NCI-H187 treated with DMSO at 0.1 percent for 48 hours (cell line): ENCODE measurements around the gene STMND1.

Experiments
- DNase-seq: peaks from one replicate; lab custom pipeline; 2025; lab: John Stamatoyannopoulos, UW

STMND1 gene

DNA sequence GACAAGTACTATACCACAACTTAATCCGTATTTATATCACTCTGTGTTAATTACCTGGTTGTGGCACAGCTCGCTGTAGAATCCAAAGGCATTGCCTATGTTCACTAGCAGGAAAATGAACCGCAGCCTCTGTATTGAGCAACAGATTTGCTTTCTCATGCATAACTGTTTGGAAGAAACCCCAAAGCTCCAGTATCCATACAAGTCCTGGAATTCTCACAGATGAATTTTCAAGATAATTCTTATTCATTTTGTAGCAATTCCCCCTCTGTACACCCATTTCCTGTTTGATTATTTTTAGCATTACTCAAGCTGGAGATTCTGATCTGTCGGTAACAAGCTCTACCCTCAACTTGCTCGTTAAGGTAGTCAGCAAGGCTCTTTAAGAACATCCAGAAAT, 63.5 kb downstream of the STMND1 start:
- DNase-seq = no peak

DNA sequence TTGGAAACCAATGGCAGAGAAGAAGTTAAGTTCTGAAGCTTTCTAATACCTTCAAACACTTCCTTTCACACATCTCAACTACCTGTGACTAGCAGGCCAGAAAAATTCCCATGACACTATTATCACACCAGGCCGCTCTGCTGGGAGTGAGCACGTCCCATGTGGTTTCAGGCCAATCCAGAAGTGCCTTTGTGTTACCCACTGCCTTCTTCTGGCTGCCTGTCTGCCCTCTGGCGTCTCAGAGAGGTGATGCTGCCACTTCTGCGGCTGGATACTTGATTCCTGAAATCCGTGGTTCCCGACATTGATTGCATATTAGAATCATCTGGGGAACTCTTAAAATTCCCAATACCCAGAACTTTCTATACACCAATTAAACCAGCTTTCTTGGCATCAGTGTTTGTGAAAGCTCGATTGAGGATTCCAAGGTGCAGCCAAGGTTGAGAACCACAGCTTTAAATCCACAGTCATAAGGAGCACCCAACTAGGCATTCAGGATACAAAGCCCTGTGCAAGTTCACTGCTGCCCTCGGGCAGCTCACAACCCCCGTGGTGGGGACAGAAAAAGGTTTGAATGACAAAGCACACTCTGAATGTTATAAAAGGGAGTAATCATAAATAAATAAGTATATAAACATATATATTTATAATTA, 65.6 kb downstream of the STMND1 start:
- no peak for DNase-seq

DNA sequence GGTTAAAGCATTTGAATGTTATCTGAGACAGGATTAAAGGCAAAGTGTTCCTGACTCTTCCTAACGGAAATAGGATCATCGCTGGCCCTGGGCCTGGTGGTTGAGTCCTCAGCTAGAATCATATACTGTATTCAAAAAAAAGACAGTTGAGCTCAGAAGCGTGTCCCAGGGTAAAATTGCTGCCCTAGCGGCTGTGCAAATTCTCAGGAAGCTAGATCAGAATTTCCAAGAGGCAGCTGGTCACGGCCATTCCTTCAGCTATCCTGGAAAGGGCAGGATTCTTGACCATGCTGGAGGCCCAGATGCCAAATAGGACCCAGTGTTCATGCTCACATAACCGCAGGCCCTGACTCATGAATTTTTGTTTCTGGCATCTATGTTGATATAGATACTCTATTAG, 67.4 kb downstream of the STMND1 start:
- DNase-seq = no peak

DNA sequence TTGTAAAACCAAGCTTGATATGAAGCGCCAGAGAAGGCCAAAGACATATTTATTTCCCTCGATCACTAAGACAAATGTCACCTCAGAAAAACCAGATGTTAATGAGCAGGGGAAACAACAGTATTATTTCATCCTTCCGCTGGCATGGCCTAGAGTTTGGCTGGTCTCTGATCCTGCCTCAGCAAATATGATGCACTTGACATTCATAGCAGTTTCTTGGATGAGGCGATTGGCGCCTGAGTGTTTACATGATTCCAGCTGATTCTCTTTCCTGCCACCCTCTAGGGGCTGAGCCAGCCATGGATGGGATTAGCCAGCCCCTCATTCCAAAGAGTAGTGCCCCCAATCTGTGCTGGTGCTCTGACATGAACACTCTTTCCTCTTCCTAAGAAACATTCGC, 67.9 kb downstream of the STMND1 start:
- no peak for DNase-seq

DNA sequence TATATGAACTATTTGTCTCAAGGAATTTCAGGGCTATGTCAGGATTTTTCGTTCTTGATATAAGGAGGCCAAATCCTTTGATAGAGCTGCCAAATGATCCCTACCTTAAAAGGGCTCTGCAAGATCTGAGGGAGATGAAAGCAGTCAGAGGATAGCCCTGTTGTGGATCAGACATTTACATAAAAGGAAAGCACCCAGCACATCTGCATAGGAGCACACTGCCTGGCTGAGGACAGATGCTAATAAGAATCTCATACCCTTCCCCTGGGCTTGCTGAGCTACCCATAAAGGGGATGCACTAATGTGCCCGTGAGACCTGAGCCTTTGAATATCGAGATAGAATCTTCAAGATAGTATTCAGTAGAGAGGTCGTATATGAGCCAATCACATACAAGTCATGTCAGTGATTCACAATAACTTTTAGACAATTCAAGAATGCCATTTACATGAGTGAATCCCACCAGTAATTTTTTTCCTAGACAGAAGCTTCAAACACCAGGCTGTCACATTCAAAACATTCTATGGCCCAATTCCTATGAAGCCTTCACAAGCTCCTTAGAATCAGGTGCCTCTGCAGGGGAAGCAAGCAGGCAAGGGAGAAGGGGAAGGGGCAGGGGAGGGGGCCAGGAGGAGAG, 71.1 kb downstream of the STMND1 start:
- no peak for DNase-seq

DNA sequence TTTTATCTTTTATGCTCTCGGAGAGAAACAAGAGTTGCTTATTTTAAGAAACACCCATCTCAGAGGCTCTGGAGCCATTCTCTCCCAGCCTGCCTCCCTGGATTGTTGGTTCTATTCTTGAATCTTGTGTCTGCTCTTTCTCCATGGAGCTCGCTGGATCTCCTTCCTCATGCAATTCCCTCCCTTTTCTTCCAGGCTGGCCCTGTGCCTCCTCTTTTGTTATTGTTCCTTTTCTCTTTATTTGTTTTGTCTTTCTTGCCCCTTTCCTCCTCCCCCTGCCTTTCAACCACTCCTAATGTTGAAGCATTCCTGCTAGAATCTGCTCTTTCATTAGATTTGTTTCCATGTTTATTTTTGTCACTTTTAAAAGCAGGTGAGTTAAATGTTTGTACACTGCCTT, 76.5 kb downstream of the STMND1 start:
- DNase-seq = no peak

DNA sequence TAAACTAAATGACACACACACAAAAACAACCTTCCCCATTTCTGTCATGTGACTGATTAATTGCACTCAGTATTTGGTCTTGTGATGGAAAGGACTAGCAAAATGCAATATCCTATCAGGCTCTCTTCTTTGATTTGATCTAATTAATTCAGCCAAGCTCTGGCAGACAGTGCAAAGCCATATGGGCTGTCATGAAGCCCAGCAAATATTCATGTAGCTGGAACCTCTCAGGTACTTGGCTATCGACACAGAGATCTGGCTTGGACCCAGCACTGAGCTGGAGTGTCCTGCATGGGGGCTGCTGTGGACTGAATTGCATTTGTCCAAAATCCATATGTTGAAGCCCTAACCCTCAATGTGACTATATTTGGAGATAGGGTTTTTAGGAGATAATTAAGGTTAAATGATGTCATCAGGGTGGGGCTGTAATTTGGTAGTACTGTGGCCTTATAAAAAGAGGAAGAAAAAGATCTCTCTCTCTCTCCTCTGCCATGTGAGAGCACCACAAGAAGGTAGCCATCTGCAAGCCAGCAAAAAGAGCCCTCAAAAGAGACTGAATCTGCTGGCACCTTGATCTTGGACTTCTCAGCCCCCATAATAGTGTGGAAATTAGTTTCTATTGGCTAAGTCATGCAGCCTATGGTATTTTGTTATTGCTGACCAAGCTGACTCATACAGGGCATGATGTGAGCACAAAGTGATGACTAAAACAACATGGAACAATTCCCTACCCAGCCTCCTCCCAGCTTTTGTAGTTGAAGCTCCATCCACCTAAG, 77.1 kb downstream of the STMND1 start:
- no peak for DNase-seq

DNA sequence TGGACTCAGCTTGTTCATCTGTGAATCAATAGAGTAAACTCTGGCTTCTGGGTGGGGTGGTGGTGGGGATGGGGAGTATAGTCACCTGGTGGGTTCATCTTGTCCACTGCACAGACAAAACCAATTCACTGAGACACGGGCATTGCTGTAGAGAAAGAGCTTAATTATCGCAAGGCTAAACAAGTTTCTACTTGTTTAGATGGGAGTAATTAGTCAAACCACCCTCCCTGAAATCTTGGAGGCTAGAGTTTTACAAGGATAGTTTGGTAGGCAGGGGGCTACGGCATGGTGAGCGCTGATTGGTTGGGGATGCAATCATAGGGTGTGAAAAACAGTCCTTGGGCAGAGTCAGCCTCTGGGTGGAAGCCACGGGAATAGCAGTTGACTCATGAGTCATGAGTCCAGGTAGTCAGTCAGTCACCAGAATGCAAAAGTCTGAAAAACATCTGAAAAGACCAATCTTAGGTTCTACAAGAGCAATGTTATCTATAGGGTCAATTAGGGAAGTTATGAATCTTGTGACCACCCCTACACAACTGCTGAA, 77.8 kb downstream of the STMND1 start:
- no peak for DNase-seq
